ENCODE measurements around the gene DTD2.

DTD2 gene

DNA sequence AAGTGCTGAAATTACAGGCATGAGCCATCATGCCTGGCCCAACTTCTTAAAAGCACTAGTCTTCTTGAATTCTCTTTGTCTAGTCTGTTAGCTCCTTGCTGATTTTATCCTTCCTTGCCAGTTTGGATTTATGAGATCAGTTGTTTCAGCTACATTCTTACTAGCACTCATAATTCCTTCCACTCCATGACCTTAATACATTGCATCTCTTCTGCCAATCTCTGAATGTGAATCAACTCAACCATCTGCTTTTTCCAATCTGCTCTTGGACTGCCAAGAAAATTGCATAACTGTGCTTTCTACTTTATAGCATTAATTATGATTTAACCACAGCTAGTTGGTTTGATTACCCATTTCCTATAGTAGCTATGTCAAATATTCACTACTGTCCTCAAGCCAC is 22.0 kb downstream of the DTD2 start:
- Histone ChIP-seq H3K9me3 (ENCODE audit: control insufficient read depth, insufficient read depth, low read depth, low read length) (no peaks in the 10 kb centered on the region), H3K27ac (ENCODE audit: extremely low read depth, low read depth, low read length) (no peak overlapping the region), H3K36me3 (ENCODE audit: control insufficient read depth in 2 of 2, insufficient read depth in 1 of 2, low read length in 2 of 2) (no peaks in the 10 kb centered on the region), H3K4me3 (ENCODE audit: low read depth, low read length) (no peak overlapping the region), H3K4me1 (ENCODE audit: control insufficient read depth, insufficient read depth, low read length) (no peaks in the 10 kb centered on the region)
- ChIA-PET CTCF (interaction anchor here (0.6 kb wide), 1 partner anchor 14 kb away, joined by 4 read pairs; no protein-coding TSS in a partner anchor), POLR2A (no interaction called here)
- TF ChIP-seq ZNF138 (tag by site-specific recombination; IDR thresholded peaks at IDR 0.05; ENCODE audit: borderline replicate concordance) (no peak), ZNF423 (tag by site-specific recombination; IDR thresholded peaks at IDR 0.05) (no peak), REPIN1 (tag by site-specific recombination; IDR thresholded peaks at IDR 0.05; ENCODE audit: low read depth) (no peak)

DNA sequence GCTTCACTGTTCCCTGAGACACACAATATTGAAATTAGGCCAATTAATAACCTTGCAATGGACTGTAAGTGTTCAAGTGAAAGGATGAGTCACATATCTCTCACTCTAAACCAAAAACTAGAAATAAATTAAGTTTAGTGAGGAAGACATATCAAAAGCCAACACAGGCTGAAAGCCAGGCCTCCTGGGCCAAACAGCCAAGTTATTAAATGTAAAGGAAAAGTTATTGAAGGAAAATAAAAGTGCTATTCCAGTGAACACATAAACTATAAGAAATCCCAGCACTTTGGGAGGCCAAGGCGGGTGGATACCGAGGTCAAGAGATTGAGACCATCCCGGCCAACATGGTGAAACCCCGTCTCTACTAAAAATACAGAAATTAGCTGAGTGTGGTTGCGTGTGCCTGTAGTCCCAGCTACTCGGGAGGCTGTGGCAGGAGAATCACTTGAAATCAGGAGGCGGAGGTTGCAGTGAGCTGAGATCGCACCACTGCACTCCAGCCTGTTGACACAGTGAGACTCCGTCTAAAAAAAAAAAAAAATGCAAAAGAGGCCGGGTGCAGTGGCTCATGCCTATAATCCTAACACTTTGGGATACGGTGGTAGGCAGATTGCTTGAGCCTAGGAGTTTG is 26.6 kb downstream of the DTD2 start:
- POLR2A ChIA-PET: interaction anchor here (2.1 kb wide), 1 partner anchor 10 kb away, joined by 13 read pairs; the partner anchor contains the start of gene HEATR5A
- Histone ChIP-seq H3K9me3 (ENCODE audit: control insufficient read depth, insufficient read depth, low read depth, low read length) (no peaks in the 10 kb centered on the region), H3K36me3 (ENCODE audit: control insufficient read depth in 2 of 2, insufficient read depth in 1 of 2, low read length in 2 of 2) (no peaks in the 10 kb centered on the region), H3K27ac (ENCODE audit: extremely low read depth, low read depth, low read length) (no peak overlapping the region), H3K4me1 (ENCODE audit: control insufficient read depth, insufficient read depth, low read length) (no peaks in the 10 kb centered on the region), H3K4me3 (ENCODE audit: low read depth, low read length) (no peak overlapping the region)
- CTCF ChIA-PET: no interaction called here
- TF ChIP-seq ZNF560 (tag by site-specific recombination; IDR thresholded peaks at IDR 0.05; ENCODE audit: borderline replicate concordance) (no peak), ZNF660 (tag by site-specific recombination; IDR thresholded peaks at IDR 0.05) (no peak), ZNF670 (tag by site-specific recombination; IDR thresholded peaks at IDR 0.05; ENCODE audit: low read depth) (no peak), ZNF830 (tag by site-specific recombination; IDR thresholded peaks at IDR 0.05; ENCODE audit: low read depth) (no peak), ZNF629 (tag by site-specific recombination; IDR thresholded peaks at IDR 0.05) (no peak), ZNF18 (tag by site-specific recombination; IDR thresholded peaks at IDR 0.05) (no peak), FEZF1 (tag by site-specific recombination; IDR thresholded peaks at IDR 0.05) (no peak), ZBTB21 (tag by site-specific recombination; IDR thresholded peaks at IDR 0.05) (no peak), ZNF239 (tag by site-specific recombination; IDR thresholded peaks at IDR 0.05) (no peak), ZSCAN30 (tag by site-specific recombination; IDR thresholded peaks at IDR 0.05) (no peak), HOXA7 (CRISPR knock-in tag; IDR thresholded peaks at IDR 0.05; ENCODE audit: borderline replicate concordance) (no peak)
- TF ChIP-seq, protein P1, sequence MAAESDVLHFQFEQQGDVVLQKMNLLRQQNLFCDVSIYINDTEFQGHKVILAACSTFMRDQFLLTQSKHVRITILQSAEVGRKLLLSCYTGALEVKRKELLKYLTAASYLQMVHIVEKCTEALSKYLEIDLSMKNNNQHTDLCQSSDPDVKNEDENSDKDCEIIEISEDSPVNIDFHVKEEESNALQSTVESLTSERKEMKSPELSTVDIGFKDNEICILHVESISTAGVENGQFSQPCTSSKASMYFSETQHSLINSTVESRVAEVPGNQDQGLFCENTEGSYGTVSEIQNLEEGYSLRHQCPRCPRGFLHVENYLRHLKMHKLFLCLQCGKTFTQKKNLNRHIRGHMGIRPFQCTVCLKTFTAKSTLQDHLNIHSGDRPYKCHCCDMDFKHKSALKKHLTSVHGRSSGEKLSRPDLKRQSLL (tag by site-specific recombination; IDR thresholded peaks at IDR 0.05): no peak

GRCh38 chr14:31429791-31430190 is 27.5 kb downstream of the DTD2 start:
- ChIA-PET POLR2A (no interaction called here), CTCF (no interaction called here)
- Histone ChIP-seq H3K36me3 (ENCODE audit: control insufficient read depth in 2 of 2, insufficient read depth in 1 of 2, low read length in 2 of 2) (no peaks in the 10 kb centered on the region), H3K4me1 (ENCODE audit: control insufficient read depth, insufficient read depth, low read length) (no peaks in the 10 kb centered on the region), H3K9me3 (ENCODE audit: control insufficient read depth, insufficient read depth, low read depth, low read length) (no peaks in the 10 kb centered on the region), H3K4me3 (ENCODE audit: low read depth, low read length) (no peak overlapping the region), H3K27ac (ENCODE audit: extremely low read depth, low read depth, low read length) (no peak overlapping the region)
- TF ChIP-seq KLF16 (tag by site-specific recombination; IDR thresholded peaks at IDR 0.05): no peak
- no peak for TF ChIP-seq ZNF214 (tag by site-specific recombination; IDR thresholded peaks at IDR 0.05; ENCODE audit: borderline replicate concordance)
- no peak for TF ChIP-seq ZNF23 (tag by site-specific recombination; IDR thresholded peaks at IDR 0.05; ENCODE audit: borderline replicate concordance)
- TF ChIP-seq ZBTB8A (tag by site-specific recombination; IDR thresholded peaks at IDR 0.05): no peak
- no peak for TF ChIP-seq ZNF341 (tag by site-specific recombination; IDR thresholded peaks at IDR 0.05; ENCODE audit: low read depth)
- TF ChIP-seq ZNF561 (tag by site-specific recombination; IDR thresholded peaks at IDR 0.05; ENCODE audit: borderline replicate concordance): no peak
- TF ChIP-seq ZNF140 (tag by site-specific recombination; IDR thresholded peaks at IDR 0.05): no peak
- TF ChIP-seq ZNF747 (tag by site-specific recombination; IDR thresholded peaks at IDR 0.05): no peak
- TF ChIP-seq SCRT2 (tag by site-specific recombination; IDR thresholded peaks at IDR 0.05): no peak
- TF ChIP-seq ZNF830 (tag by site-specific recombination; IDR thresholded peaks at IDR 0.05; ENCODE audit: low read depth): no peak
- TF ChIP-seq SETDB1 (IDR thresholded peaks at IDR 0.05; ENCODE audit: insufficient read length, low read length): no peak
- no peak for TF ChIP-seq ZNF792 (tag by site-specific recombination; IDR thresholded peaks at IDR 0.05)
- no peak for TF ChIP-seq ZNF560 (tag by site-specific recombination; IDR thresholded peaks at IDR 0.05; ENCODE audit: borderline replicate concordance)
- TF ChIP-seq ZNF350 (tag by site-specific recombination; IDR thresholded peaks at IDR 0.05): no peak
- TF ChIP-seq GFI1B (tag by site-specific recombination; IDR thresholded peaks at IDR 0.05): no peak
